Right renal cortex interstitium (tissue), 3 donors: ENCODE measurements around the gene WHRN. TPM values are rescaled to one million over a fixed set of nuclear protein-coding genes. Genes with fewer than 3 reads are reported as not detected.
A peak's percentile ranks its signal among the peaks of the same experiment; 100 is the strongest.

Experiments
- DNase-seq, 3 donors: peaks; one replicate each; pipeline ENCODE4 v3.0.0-alpha.2; 2013; ENCODE audit warnings: low read depth in 3 of 3, low spot score in 2 of 3
- polyA plus RNA-seq, 3 donors: library from polyadenylated mRNA; unstranded; fragments of 120-200 nt; gene quantifications; one replicate each; pipeline ENCODE4 v1.2.1, GENCODE V29; 2013; ENCODE audit not compliant: insufficient read length in 3 of 3

WHRN gene
- polyA plus RNA-seq, 3 donors, result 6.2 to 7.0 (median 6.8) TPM

DNA sequence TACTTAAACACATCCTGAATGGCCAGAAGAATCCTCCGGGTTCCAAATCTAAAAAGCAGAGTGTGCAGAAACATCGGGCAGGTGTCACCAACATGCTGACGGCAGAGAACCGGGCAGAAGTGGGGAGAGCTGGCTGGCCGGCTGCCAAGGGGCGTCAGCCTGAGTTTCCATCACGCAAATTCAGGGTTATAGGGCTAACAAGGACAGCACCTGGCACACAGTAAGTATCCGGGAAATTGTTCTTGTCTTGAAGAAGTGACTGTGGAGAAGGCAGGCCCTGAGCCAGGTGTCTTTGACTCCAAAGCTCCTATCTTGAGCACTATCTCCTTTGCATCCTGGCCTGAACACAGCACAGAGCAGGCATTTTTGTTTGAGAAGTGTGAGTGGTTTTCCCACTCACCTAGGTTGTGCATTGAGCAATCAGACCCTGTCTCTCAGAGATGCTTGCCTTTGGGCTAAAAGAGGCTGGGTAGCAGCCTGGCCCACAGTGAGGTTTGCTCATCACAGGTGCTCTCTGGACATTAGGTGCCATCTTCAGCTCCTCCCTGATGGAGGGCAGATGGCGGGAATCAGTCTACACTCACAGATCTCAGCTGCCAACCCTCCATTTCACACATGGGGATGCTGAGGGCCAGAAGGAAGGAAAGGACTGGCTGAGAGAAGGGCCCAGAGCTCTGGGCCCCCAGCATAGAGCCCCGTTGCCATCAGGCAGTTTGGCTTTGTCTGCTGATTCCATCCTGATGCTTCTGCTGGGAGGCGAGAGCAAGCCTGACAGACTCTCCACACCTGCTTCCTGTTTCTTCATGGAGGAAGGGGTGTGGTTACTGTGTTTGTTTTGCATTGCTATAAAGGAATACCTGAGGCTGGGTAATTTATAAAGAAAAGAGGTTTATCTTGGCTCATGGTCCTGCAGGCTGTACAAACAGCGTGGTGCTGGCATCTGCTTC, 52.8 kb downstream of the WHRN start:
- no peak for DNase-seq

DNA sequence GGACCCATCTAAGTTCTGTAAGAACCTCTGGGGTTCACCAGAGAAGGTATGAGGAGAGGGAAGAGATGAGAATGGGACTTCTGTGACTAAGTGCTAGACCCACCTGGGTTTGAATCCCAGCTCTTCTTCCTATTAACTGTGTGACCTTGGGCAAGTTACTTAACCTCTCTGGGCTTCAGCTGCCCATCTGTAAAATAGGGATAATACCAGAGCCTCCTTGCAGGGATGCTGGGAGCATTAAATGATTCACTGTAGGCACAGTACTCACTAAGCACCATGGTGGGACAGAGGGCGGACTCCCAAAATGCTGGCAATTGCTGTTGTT, 53.6 kb downstream of the WHRN start:
- DNase-seq, result no peak

DNA sequence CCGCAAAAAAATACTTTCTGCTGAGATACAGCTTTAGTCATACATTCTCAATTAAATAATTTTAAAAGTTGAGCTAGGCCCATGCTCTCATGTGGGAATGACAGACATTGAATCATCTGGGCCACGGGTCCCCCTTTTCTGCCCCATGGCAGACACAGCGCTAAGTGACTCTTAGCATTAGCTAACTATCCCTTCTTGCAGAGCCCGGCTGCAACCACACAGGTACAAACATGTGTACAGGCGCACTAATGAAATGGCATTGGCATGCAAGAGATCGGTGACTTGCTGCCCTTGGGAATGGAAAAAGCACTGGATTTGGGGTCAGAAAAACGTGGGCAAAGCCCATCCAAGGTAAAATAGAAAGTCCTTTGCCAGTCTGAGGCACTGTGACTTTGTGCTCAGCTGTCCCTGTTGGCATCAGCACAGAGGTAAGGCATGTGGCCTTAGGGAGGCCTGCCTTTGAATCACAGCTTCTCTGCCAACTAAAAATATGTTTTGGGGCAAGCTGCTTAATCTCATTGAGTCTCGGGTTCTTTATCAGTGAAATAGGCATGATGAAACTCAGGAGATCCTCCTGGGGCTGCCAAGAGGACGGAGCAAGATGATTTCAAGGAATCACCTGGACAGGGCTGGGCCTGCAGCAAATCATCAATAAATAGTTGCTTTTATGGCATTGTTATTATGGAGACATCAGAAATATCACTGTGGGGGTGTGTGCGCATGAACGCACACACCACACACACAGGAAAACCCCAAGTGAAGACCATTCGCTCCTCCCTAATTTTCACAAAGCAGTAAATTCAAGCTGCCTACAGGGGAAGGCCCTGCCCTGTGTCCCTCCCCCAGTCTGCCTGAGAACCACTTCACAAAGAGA, 54.2 kb downstream of the WHRN start:
- DNase-seq, result no peak

DNA sequence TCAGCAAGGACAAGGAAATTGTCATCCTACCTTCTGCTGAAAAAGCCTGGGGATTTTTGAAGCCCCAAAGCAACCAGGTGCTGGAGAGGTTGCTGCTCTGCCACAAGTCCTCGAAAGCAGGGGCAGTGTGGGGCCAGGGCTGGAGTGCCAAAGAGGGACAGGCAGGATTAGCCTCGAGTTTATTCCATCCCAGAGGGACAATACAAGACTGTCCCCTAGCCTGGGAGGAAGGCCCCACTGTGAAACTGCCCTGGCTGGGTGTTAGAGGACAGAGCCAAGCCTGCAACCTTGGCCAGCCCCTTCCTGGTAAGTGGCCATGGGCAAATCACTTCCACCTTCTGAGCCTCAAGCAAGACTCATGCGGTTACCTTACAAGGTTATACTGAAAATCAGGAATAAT, 55.1 kb downstream of the WHRN start:
- no peak for DNase-seq

DNA sequence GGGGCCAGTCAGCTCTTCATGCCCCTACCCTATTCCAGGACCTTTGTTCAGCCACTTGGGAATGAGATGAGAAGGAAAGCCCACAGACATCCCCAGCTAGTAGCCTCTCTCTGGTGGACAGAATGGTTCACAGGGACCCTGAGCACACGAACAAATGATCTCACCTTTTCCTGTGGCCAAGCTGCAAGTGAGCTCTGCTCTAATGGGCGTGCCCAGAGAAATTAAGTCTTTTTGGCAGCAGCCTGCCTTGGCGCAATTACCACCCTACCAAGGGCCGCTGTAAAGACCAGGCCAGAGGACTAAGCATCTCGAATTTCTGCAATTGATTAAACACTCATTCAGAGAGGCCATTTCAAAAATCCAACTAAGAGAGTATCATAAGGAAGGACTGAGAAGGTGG, 56.0 kb downstream of the WHRN start:
- DNase-seq, result no peak

DNA sequence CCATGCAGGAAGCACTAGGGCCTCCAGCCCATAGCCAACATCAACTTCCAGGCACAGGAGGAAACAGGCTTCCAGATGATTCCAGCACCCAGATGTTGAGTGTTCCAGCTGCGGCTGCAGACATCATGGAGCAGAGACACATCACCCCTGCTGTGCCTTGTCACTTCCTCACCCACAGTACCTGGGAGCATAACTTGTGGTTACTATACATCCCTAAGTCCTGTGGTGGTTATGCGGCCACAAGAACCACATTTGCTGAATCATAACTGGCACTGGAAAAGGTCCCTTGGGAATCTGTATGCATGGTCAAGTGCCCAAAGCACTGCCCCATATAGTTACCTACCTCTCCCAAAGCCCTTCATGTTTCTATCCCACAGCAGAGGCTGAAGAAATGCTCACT, 56.6 kb downstream of the WHRN start:
- DNase-seq, result no peak

DNA sequence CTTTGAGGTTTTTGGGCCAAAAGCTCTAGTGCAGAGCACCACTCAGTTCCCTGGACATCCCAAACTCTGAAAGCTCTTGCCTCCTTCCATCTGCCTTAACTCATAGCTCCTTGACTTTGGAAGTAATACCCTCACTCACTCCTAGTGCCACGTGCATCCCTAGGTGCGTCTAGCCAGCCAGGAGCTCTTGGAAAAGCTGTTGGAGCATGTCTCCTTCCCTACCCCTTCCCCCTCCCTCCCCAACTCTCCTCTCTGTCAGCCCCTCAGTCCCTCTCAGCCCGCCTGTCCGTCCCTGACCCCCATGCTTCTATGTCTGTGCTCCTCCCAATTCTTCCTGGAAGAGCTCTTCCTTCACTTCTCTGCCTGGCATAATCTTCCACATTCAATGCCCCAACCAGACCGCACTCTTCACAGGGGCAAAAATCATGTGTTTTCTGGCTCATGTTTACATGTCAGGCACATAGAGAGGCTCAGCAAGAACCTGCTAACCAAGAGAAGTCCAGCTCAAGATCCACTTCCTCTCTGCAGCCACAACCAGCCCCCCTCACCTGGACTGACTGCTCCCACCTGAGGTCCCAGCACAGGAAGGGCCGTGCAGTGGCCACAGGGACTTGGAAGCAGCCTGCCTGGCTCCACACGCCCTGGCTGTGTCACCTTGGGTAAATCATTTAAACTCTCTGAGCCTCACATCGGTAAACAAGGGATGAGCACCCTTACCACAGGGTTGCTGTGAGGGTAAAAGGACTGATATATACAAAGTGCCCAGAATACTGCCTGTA, 58.4 kb downstream of the WHRN start:
- DNase-seq, result no peak

DNA sequence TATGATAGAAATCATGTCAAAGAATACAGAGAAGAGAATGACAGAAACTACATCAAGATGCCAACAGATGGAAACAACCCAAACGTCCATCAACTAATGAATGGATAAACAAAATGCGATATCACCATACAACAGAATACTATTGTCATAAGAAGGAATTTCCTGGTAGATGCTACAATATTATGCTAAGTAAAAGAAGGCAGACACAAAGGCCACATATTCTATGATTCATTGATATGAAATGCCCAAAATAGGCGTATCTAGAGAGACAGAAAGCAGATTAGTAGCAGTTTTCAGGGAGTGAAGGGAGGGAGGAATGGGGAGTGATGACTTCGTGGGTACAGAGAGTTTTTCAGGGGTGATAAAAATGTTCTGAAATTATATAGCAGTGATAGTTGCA, 59.2 kb downstream of the WHRN start:
- no peak for DNase-seq

DNA sequence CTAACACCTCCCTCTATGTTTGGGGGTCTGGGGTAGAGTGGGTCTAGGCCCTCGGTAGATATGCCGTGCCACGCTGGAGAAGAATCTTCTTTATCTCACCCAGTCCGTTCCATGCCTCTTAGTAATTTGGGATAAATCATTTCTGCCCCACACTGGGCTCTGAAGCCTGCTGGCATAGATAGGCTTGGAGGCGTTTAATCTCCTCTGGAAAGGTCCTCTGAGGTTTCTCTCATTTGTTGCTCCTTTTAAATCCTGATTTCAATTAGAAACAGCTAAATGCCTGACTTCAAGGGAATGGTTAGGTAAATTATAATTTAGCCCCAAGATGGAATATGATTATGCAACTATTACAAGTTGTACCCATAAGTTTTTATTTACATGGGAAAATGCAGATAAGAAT, 59.7 kb downstream of the WHRN start:
- no peak for DNase-seq

DNA sequence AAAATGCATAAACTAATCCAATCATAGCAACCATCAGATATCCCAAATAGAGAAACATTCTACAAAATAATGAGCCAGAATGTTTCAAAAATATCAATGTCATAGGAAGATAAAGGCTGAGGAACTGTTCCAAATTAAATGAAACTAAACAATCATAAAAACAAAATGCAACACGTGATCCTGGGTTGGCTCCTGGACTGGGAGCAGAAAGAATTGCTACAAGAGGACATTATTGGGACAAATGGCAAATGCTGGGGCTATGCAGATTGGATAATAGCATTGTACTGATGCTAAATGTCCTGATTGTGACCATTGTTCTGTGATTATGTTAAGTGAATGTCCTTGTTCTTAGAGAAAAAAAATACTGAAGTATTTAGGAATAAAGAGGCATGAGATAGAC, 63.3 kb downstream of the WHRN start:
- DNase-seq, result no peak

DNA sequence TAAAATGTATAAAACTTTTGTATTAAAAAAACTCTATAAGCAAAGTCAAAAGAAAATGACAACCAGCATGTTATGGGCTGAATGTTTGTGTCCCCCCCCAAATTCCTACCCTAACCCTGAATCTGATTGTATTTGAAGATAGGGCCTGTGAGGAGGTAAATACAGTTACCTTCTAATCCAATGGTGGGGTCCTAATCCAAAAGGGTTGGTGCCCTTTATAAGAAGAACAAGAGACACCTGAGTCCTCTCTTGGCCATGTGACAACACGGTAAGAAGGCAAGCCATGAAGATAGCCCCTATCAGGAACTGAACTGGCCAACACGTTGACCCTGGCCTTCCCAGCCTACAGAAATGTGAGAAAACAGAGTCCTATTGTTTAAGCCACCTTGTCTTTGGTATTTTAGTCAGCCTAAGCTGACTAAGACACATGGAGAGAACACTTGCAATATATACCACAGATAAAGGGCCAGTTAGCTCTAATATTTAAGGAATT, 67.8 kb downstream of the WHRN start:
- DNase-seq, result no peak

DNA sequence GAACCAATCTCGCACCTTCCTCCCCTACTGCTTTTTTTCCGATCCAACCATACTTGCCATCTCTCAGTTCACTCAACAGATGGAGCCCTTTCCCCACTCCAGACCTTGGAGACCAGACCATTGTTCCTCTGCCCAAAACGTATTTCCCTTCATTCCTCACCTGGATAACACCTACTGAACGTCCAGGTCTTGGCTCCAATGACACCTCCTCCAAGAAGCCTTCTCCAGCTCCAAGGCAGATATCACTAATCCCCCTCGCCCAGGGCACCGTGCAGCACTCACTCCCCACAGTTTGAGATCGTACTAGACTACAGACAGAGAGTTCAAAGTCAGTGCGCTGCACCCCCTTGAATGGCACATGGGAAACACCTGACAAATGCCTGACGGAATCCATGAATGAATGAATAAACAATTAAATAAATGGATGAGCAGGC, 70.4 kb downstream of the WHRN start:
- peak in 2 of 3 donors; percentile 5 to 10 for DNase-seq

DNA sequence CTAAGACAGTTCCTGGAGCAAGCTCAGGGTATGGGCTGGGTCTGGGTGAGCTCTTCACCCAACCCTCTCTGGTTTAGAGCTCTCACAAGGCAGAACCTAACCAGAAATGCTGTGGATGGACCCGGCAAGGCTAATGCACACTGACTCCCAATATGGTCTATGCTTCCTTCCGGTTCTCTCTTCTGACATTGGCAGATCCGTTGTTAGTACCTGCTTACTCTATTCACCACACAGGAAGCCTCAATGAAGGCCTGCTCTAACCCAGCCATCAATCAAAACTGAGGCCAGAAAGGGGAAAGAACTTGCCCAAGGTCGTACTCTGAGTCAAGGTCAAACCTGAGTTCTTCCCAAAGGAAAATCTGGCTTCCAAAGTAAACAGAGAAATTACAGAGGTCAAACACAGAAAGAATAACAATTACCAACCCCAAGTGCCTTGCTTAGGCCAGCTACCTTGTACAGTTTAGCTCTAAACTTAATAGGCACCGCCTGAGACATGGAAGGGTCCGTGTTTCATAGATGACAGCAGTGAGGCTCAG, 71.5 kb downstream of the WHRN start:
- DNase-seq, result no peak

DNA sequence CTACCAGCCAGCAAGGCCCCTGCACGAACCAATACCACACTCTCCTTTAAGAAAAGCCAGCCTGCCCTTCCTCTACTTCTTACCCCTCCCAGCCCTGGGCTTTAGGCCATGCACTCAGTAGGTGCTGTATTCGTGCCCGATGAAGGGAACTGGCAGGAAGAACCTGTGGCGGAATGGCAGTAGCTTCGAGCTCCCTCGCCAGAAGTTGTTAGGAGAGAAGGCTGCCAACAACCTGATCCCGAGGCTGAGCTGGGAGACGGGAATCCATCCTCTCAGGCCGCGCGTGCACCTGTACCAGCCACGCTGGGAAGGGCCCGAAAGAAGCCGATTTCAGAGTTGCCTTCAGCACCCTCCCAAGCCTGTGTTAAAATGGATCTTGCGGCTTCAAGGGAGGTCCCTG, 72.2 kb downstream of the WHRN start:
- DNase-seq, result no peak

DNA sequence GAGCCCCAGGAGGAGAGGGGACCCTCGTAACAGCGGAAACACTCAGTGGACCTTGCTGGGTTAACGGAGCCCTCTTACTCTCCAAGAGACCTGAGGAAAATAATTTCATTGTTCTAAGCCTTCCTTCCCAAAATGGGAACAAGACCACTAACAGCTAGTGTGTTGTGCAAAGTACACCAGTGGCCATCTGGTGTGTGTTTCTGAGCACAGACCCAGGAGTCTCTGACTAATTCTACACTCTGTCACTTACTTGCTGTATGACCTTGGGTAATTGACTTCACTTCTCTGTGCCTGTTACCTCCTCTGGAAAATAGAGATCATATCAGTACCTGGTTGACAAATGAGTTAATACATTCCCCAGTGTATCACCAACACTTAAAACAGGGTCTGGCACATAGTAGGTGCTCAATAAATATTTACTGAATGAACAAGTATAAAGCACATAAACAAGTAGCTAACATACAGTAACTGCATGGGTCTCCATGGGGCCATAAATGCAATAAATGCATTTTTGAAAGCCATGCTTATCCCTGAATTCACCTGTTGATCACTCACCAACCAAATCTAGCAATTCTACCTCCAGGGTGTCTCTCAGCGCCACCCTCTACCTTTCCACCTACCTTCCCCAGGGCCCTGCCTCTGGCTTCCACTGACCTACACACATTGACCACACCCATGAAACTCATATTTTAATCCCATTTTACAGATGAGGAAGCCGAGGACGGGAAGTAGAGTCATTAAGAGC, 72.8 kb downstream of the WHRN start:
- DNase-seq, result no peak

DNA sequence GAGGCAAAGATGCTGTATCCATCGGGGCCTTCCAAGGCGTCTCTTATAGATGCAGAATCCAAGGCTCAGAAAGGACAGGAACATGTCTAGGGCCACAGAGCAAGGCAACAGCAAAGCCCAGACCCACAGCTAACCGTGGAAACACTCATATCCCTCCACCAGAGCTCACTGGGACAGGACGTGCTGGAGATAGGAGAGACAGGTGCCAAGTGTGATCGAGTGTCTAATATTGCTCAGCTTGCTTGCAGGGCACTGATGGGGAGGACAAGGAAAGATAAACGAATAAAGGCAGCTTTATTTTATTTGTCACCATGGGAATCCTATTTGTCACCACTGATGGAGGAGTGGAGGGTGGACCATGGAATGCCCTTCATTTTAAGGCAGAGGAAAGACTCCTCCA, 73.5 kb downstream of the WHRN start:
- no peak for DNase-seq

DNA sequence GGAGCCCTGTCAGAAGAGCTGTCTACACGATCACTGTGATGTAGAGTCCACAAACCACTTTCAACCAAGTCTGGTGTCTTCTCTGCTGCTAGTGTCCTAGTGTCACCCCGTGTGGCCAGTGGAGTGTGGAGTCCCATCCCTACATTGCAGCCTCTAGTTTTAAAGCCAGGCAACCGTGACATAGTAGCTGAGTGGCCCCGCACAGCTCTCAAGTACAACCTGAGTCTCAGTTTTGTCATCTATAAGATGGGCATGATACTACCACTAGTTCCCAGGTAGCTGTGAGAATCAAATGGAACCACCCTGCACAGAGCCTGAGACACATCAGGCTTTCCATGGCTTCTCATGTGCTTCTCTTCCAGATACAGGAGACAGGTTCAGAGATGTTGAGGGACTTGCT, 74.3 kb downstream of the WHRN start:
- no peak for DNase-seq

DNA sequence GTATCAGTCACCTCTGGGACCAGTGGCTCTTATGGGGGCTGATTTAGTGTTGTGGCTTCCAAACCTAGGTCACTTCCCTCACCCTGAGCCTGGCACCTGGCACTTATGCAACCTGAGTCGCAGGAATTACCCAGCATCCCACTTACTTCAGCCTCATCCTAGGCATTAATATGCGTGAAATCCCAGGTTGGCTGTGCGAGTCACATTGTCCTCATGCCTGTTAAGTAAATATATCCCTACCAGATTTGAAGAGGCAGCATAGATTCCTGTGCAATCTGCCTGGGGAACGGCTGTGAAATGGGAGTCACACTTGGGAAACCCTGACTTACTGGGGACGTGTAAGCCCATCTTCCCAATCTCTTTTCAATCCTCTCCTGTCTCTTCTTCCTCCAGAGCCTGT, 74.8 kb downstream of the WHRN start:
- DNase-seq, result no peak

DNA sequence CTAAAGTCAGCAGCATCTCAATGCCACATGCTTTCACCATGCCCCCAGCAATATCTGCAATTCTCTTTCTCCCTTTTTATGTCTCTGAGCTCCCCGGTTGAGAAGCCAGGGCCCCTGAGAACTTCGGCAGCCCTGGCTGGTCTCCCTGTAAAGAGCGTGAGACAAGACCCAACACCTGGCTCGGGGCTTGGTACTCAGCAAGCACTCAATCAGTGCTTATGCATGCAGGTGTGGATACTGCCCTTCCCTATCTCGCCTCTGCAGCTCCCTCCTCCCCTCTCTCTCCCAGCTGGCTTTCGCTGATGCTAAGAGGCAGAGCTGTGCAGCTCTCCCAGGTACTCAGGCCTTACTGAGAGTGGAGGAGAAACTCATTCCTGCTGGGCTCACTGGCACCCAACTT, 75.8 kb downstream of the WHRN start:
- no peak for DNase-seq

DNA sequence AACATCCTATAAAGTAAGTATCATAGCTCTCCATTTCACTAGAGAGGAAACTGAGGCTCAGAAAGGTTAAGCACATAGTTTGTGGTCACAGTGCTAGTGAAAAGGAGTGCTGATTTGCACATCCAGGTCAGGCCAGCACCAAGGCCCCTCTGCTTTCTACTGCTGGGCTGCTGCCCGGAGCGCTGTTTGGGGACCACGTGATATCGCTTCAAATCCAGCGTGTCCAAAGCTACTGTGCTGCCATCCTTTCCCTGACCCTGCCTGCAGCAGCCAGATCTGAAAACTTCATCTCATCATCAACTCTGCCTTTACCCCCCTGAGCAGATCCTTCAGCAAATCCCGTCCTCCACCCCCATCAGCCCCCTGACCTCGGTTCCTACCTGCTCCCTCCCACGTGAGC, 76.8 kb downstream of the WHRN start:
- DNase-seq, result no peak
